ENCODE data around the gene KRTAP5-3. TPM values are rescaled to one million over a fixed set of nuclear protein-coding genes. Genes with fewer than 3 reads are reported as not detected.
"Not testable (repeated sequence)": the region's sequence is repeated elsewhere in the genome, so short reads cannot be mapped to it uniquely, and the experiment has no call there.

Gene KRTAP5-3
- total and polyA plus RNA-seq, 2 donors (not counting 3 experiments of a cell fraction or from before 2014, with no cell fraction given) = not detected

GRCh38 chr11:1647901-1648652 is 39.8 kb upstream of the KRTAP5-3 start:
- Histone ChIP-seq H3K9ac (replicated peaks; ENCODE audit: extremely low read depth, insufficient read depth, low read length) (no peak overlapping the region), H3K36me3 (ENCODE audit: control insufficient read depth in 2 of 2, extremely low read depth in 1 of 2, insufficient read depth in 2 of 2, low read length in 2 of 2) (no peaks in the 10 kb centered on the region), H3K27ac (ENCODE audit: insufficient read depth, low read depth, low read length) (no peak overlapping the region), H3K4me2 (ENCODE audit: insufficient read depth, low read length) (no peak overlapping the region), H2AFZ (ENCODE audit: low read depth, low read length) (no peak overlapping the region), H3K9me3 (replicated peaks; ENCODE audit: control insufficient read depth, insufficient read depth, low read length) (no peaks in the 10 kb centered on the region), H3K9me1 (replicated peaks; ENCODE audit: control insufficient read depth, extremely low read depth, insufficient read depth, low read length) (no peaks in the 10 kb centered on the region), H3K27me3 (ENCODE audit: control insufficient read depth in 2 of 2, insufficient read depth in 2 of 2, low read length in 2 of 2) (no peaks in the 10 kb centered on the region), H3K4me1 (ENCODE audit: control insufficient read depth, extremely low read depth, insufficient read depth, low read length) (no peaks in the 10 kb centered on the region), H3K4me3 (replicated peaks in 1 of 3; ENCODE audit: insufficient read depth in 1 of 3, low read depth in 1 of 3, low read length in 3 of 3) (no peak overlapping the region), H4K20me1 (replicated peaks; ENCODE audit: control insufficient read depth, extremely low read depth, insufficient read depth, low read length) (no peaks in the 10 kb centered on the region), H3K79me2 (ENCODE audit: control insufficient read depth, insufficient read depth, low read length) (no peaks in the 10 kb centered on the region)
- intact Hi-C loops (cut with micrococcal nuclease) (no loop called here), dilution Hi-C loops (cut with MboI; ENCODE audit: extremely low pct_ligation_motif_present, low sequenced_read_pairs) (no loop called here)
- no peak for DNase-seq (ENCODE audit: low read depth, low spot score)
- FAIRE-seq = no peak
- POLR2A ChIA-PET = no interaction called here
- TF ChIP-seq GATA2 (IDR thresholded peaks at IDR 0.05; ENCODE audit: insufficient read depth, insufficient read length, low read depth, low read length) (no peak), POLR2AphosphoS5 (IDR thresholded peaks at IDR 0.05; ENCODE audit: insufficient read depth, low read depth, low read length) (no peak), MYC (IDR thresholded peaks at IDR 0.05; ENCODE audit: low read depth, low read length) (no peak), CTCF (IDR thresholded peaks at IDR 0.05; ENCODE audit: extremely low read depth in 1 of 2, insufficient read depth in 1 of 2, low read depth in 1 of 2, low read length in 2 of 2) (no peak), FOS (IDR thresholded peaks at IDR 0.05; ENCODE audit: borderline replicate concordance, insufficient read depth, low read length) (no peak), JUN (IDR thresholded peaks at IDR 0.05; ENCODE audit: borderline replicate concordance, insufficient read depth, insufficient read length, low read depth) (no peak), POLR2A (IDR thresholded peaks at IDR 0.05; ENCODE audit: low read depth, low read length) (no peak), EZH2 (IDR thresholded peaks at IDR 0.05; ENCODE audit: borderline replicate concordance, low read depth, low read length, severe bottlenecking) (no peak), MAX (IDR thresholded peaks at IDR 0.05; ENCODE audit: insufficient read depth, insufficient read length) (no peak)
- no TSS peak for BruUV-seq (replicated peaks)
- CTCF ChIA-PET = interaction anchor here (1.2 kb wide), 1 partner anchor 185 kb away, joined by 7 read pairs; no protein-coding TSS in a partner anchor

GRCh38 chr11:1646540-1646939 is 38.3 kb upstream of the KRTAP5-3 start:
- DNase-seq (ENCODE audit: low read depth, low spot score); H3K79me2 ChIP-seq (ENCODE audit: control insufficient read depth, insufficient read depth, low read length); dilution Hi-C loops (cut with MboI; ENCODE audit: extremely low pct_ligation_motif_present, low sequenced_read_pairs); H4K20me1 ChIP-seq (replicated peaks; ENCODE audit: control insufficient read depth, extremely low read depth, insufficient read depth, low read length); H3K36me3 ChIP-seq (ENCODE audit: control insufficient read depth in 2 of 2, extremely low read depth in 1 of 2, insufficient read depth in 2 of 2, low read length in 2 of 2); H3K4me2 ChIP-seq (ENCODE audit: insufficient read depth, low read length); intact Hi-C loops (cut with micrococcal nuclease); POLR2A ChIA-PET; H3K27me3 ChIP-seq (ENCODE audit: control insufficient read depth in 2 of 2, insufficient read depth in 2 of 2, low read length in 2 of 2); H3K4me1 ChIP-seq (ENCODE audit: control insufficient read depth, extremely low read depth, insufficient read depth, low read length); H3K9me3 ChIP-seq (replicated peaks; ENCODE audit: control insufficient read depth, insufficient read depth, low read length); FAIRE-seq; H3K4me3 ChIP-seq (replicated peaks in 1 of 3; ENCODE audit: insufficient read depth in 1 of 3, low read depth in 1 of 3, low read length in 3 of 3); BruUV-seq (replicated peaks); H3K9me1 ChIP-seq (replicated peaks; ENCODE audit: control insufficient read depth, extremely low read depth, insufficient read depth, low read length); H3K27ac ChIP-seq (ENCODE audit: insufficient read depth, low read depth, low read length); H2AFZ ChIP-seq (ENCODE audit: low read depth, low read length); H3K9ac ChIP-seq (replicated peaks; ENCODE audit: extremely low read depth, insufficient read depth, low read length): not testable (repeated sequence)
- CTCF ChIA-PET = interaction anchor here (0.7 to 1.6 kb wide), 7 partner anchors 8 to 354 kb away, joined by 3 to 4 read pairs (median 3); no protein-coding TSS in a partner anchor
